Kidney epithelial cell (primary cell): ENCODE results near the gene RTP4. TPM values are rescaled to one million over a fixed set of nuclear protein-coding genes. Genes with fewer than 3 reads are reported as not detected.

Source experiments
- DNase-seq: peaks from one replicate; pipeline ENCODE4 v3.0.0-alpha.2; 2010; ENCODE audit warnings: low read depth
- H3K27me3 ChIP-seq: 2 replicates; pipeline ENCODE4 v1.6.0; 2011; ENCODE audit warnings: low read length; ENCODE audit not compliant: control insufficient read depth, insufficient read depth
- H3K36me3 ChIP-seq: 2 replicates; pipeline ENCODE4 v1.5.1; 2011; ENCODE audit warnings: low read length; ENCODE audit not compliant: control insufficient read depth, insufficient read depth
- H3K4me3 ChIP-seq: 2 replicates; pipeline ENCODE4 v1.5.1; 2011; ENCODE audit warnings: low read depth, mild to moderate bottlenecking, control low read depth, low read length
- CTCF ChIP-seq: IDR thresholded peaks from 2 replicates; pipeline ENCODE4 v1.5.1; 2011; ENCODE audit warnings: mild to moderate bottlenecking, moderate library complexity, low read length, control low read depth, inconsistent platforms; ENCODE audit not compliant: insufficient read depth, poor library complexity, severe bottlenecking
- total RNA-seq: library from RNA; depleted of rRNA; stranded (reverse); fragments of >200 nt; gene quantifications from 2 replicates; pipeline ENCODE4 v1.2.3, GENCODE V29; 2015

The RTP4 gene
- total RNA-seq, 1 donor from 2014 or later, result 1.5 TPM

GRCh38 chr3:187375581-187375980 is 7.4 kb downstream of the RTP4 start:
- Histone ChIP-seq H3K27me3 (no peaks in the 10 kb centered on the region), H3K4me3 (no peak overlapping the region), H3K36me3 (no peaks in the 10 kb centered on the region)
- no peak for TF ChIP-seq CTCF
- DNase-seq, result no peak

GRCh38 chr3:187377842-187378241 is 9.7 kb downstream of the RTP4 start:
- no peak for TF ChIP-seq CTCF

GRCh38 chr3:187382609-187383151 is 14.5 kb downstream of the RTP4 start:
- Histone ChIP-seq H3K4me3 (no peak overlapping the region), H3K36me3 (no peaks in the 10 kb centered on the region), H3K27me3 (no peaks in the 10 kb centered on the region)
- TF ChIP-seq CTCF, result no peak
- no peak for DNase-seq

More at GRCh38 chr3:187377842-187378241, 9.7 kb downstream of the RTP4 start:
- H3K27me3 ChIP-seq, result no peaks in the 10 kb centered on the region
- no peak for DNase-seq
- H3K36me3 ChIP-seq, result no peaks in the 10 kb centered on the region
- H3K4me3 ChIP-seq, result no peak overlapping the region

- no peak for TF ChIP-seq CTCF
- Histone ChIP-seq H3K27me3 (no peaks in the 10 kb centered on the region), H3K4me3 (no peak overlapping the region), H3K36me3 (no peaks in the 10 kb centered on the region)
- no peak for DNase-seq
These were observed 15.1 kb downstream of the RTP4 start for GRCh38 chr3:187383246-187383645.

GRCh38 chr3:187385296-187385695 is 17.1 kb downstream of the RTP4 start:
- Histone ChIP-seq H3K36me3 (no peaks in the 10 kb centered on the region), H3K27me3 (no peaks in the 10 kb centered on the region), H3K4me3 (no peak overlapping the region)
- no peak for DNase-seq
- TF ChIP-seq CTCF, result no peak

- TF ChIP-seq CTCF, result no peak
- Histone ChIP-seq H3K4me3 (no peak overlapping the region), H3K36me3 (no peaks in the 10 kb centered on the region), H3K27me3 (no peaks in the 10 kb centered on the region)
- DNase-seq, result no peak
These were observed 28.5 kb downstream of the RTP4 start for GRCh38 chr3:187396661-187397060.
